Mucosa of rectum (tissue), 2 donors: Measurements from ENCODE around the gene ADD3.

ENCODE experiments used
- H3K27ac ChIP-seq, 2 donors: one replicate each; pipeline ENCODE4 v1.7.0; 2013; ENCODE audit warnings: inconsistent platforms in 2 of 2, low read depth in 2 of 2, low read length in 2 of 2
- H3K27me3 ChIP-seq, 2 donors: one replicate each; pipeline ENCODE4 v1.7.0; 2013; ENCODE audit warnings: low read length in 2 of 2; ENCODE audit not compliant: control insufficient read depth in 2 of 2, insufficient read depth in 2 of 2
- H3K36me3 ChIP-seq, 2 donors: one replicate each; pipeline ENCODE4 v1.7.0; 2013; ENCODE audit warnings: low read length in 2 of 2; ENCODE audit not compliant: control insufficient read depth in 2 of 2, insufficient read depth in 2 of 2
- H3K4me1 ChIP-seq, 2 donors: one replicate each; pipeline ENCODE4 v1.7.0; 2013; ENCODE audit warnings: low read length in 2 of 2, mild to moderate bottlenecking in 1 of 2; ENCODE audit not compliant: control insufficient read depth in 2 of 2, insufficient read depth in 2 of 2
- H3K4me3 ChIP-seq, 2 donors: one replicate each; pipeline ENCODE4 v1.7.0; 2013; ENCODE audit warnings: low read length in 2 of 2
- H3K9ac ChIP-seq, 2 donors: one replicate each; pipeline ENCODE4 v1.7.0; 2013; ENCODE audit warnings: low read length in 2 of 2, low read depth in 1 of 2, mild to moderate bottlenecking in 1 of 2
- H3K9me3 ChIP-seq, 2 donors: one replicate each; pipeline ENCODE4 v1.7.0; 2013; ENCODE audit warnings: low read length in 2 of 2; ENCODE audit not compliant: control insufficient read depth in 2 of 2
- donor health status: healthy.
- donor health status: Normal muscosa, but diverticular disease.

ADD3 gene

GRCh38 chr10:110138197-110138812 lies 130.5 kb downstream of the ADD3 start:
- no peak overlapping the region for H3K4me3 ChIP-seq
- H3K9me3 ChIP-seq, result no peaks in the 10 kb centered on the region
- peaks cover 8 to 16% of the 10 kb centered on the region in 2 donors for H3K4me1 ChIP-seq
- H3K27ac ChIP-seq, result no peak overlapping the region
- peaks cover under 1 to 2% of the 10 kb centered on the region in 2 donors for H3K36me3 ChIP-seq
- no peaks in the 10 kb centered on the region for H3K27me3 ChIP-seq
- no peak overlapping the region for H3K9ac ChIP-seq

GRCh38 chr10:110141185-110141584 lies 133.4 kb downstream of the ADD3 start:
- Histone ChIP-seq H3K36me3 (no peaks in the 10 kb centered on the region), H3K27me3 (no peaks in the 10 kb centered on the region), H3K27ac (peak overlapping the region; percentile 68 to 79), H3K9me3 (no peaks in the 10 kb centered on the region), H3K9ac (peak overlapping the region in 1 of 2 donors; percentile 20), H3K4me1 (peaks cover 8 to 16% of the 10 kb centered on the region in 2 donors), H3K4me3 (no peak overlapping the region)

- Histone ChIP-seq H3K27ac (peak overlapping the region; percentile 64 to 65), H3K27me3 (no peaks in the 10 kb centered on the region), H3K9ac (peak overlapping the region in 1 of 2 donors; percentile 2), H3K4me3 (no peak overlapping the region), H3K4me1 (peaks cover 8 to 16% of the 10 kb centered on the region in 2 donors), H3K9me3 (no peaks in the 10 kb centered on the region), H3K36me3 (no peaks in the 10 kb centered on the region)
These were observed 134.3 kb downstream of the ADD3 start for GRCh38 chr10:110141871-110142635.

- Histone ChIP-seq H3K27me3 (no peaks in the 10 kb centered on the region), H3K9me3 (no peaks in the 10 kb centered on the region), H3K4me1 (peaks cover 5 to 13% of the 10 kb centered on the region in 2 donors), H3K9ac (no peak overlapping the region), H3K4me3 (no peak overlapping the region), H3K27ac (no peak overlapping the region), H3K36me3 (no peaks in the 10 kb centered on the region)
These were observed 135.2 kb downstream of the ADD3 start for GRCh38 chr10:110142965-110143364.

- H3K4me3 ChIP-seq, result no peak overlapping the region
- H3K27ac ChIP-seq, result no peak overlapping the region
- H3K4me1 ChIP-seq, result peaks cover 4 to 13% of the 10 kb centered on the region in 2 donors
- no peaks in the 10 kb centered on the region for H3K27me3 ChIP-seq
- no peaks in the 10 kb centered on the region for H3K36me3 ChIP-seq
- no peaks in the 10 kb centered on the region for H3K9me3 ChIP-seq
- no peak overlapping the region for H3K9ac ChIP-seq
These were observed 136.7 kb downstream of the ADD3 start for GRCh38 chr10:110144507-110144906.

GRCh38 chr10:110147961-110148360 lies 140.2 kb downstream of the ADD3 start:
- no peaks in the 10 kb centered on the region for H3K27me3 ChIP-seq
- H3K27ac ChIP-seq, result no peak overlapping the region
- H3K4me1 ChIP-seq, result peaks cover 5 to 12% of the 10 kb centered on the region in 2 donors
- H3K36me3 ChIP-seq, result no peaks in the 10 kb centered on the region
- H3K4me3 ChIP-seq, result no peak overlapping the region
- H3K9ac ChIP-seq, result no peak overlapping the region
- H3K9me3 ChIP-seq, result no peaks in the 10 kb centered on the region

- no peaks in the 10 kb centered on the region for H3K36me3 ChIP-seq
- no peaks in the 10 kb centered on the region for H3K9me3 ChIP-seq
- H3K4me1 ChIP-seq, result peaks cover 5 to 12% of the 10 kb centered on the region in 2 donors
- no peak overlapping the region for H3K27ac ChIP-seq
- H3K4me3 ChIP-seq, result no peak overlapping the region
- no peak overlapping the region for H3K9ac ChIP-seq
- H3K27me3 ChIP-seq, result no peaks in the 10 kb centered on the region
These were observed 141.5 kb downstream of the ADD3 start for GRCh38 chr10:110149259-110149658.

GRCh38 chr10:110150046-110150445 lies 142.3 kb downstream of the ADD3 start:
- H3K4me1 ChIP-seq, result peaks cover 5 to 12% of the 10 kb centered on the region in 2 donors
- no peaks in the 10 kb centered on the region for H3K27me3 ChIP-seq
- H3K27ac ChIP-seq, result no peak overlapping the region
- no peaks in the 10 kb centered on the region for H3K9me3 ChIP-seq
- H3K4me3 ChIP-seq, result no peak overlapping the region
- no peak overlapping the region for H3K9ac ChIP-seq
- H3K36me3 ChIP-seq, result no peaks in the 10 kb centered on the region

GRCh38 chr10:110150981-110151380 lies 143.2 kb downstream of the ADD3 start:
- H3K9me3 ChIP-seq, result no peaks in the 10 kb centered on the region
- peaks cover 5 to 12% of the 10 kb centered on the region in 2 donors for H3K4me1 ChIP-seq
- no peaks in the 10 kb centered on the region for H3K27me3 ChIP-seq
- peak overlapping the region; percentile 71 to 79 for H3K27ac ChIP-seq
- H3K36me3 ChIP-seq, result no peaks in the 10 kb centered on the region
- H3K9ac ChIP-seq, result peak overlapping the region; percentile 52 to 65
- H3K4me3 ChIP-seq, result peak overlapping the region; percentile 53 to 67

GRCh38 chr10:110151467-110151866 lies 143.7 kb downstream of the ADD3 start:
- H3K9me3 ChIP-seq, result no peaks in the 10 kb centered on the region
- peak overlapping the region; percentile 71 to 79 for H3K27ac ChIP-seq
- peaks cover 5 to 13% of the 10 kb centered on the region in 2 donors for H3K4me1 ChIP-seq

More at GRCh38 chr10:110151467-110151866, 143.7 kb downstream of the ADD3 start:
- H3K4me3 ChIP-seq, result peak overlapping the region; percentile 53 to 67
- H3K9ac ChIP-seq, result peak overlapping the region; percentile 52 to 65
- no peaks in the 10 kb centered on the region for H3K36me3 ChIP-seq
- H3K27me3 ChIP-seq, result no peaks in the 10 kb centered on the region
